H1 (cell line): Measurements from ENCODE around the gene PRICKLE1. TPM values are rescaled to one million over a fixed set of nuclear protein-coding genes. Genes with fewer than 3 reads are reported as not detected.

ENCODE experiments used
- CTCF ChIA-PET: fragments of 300-600 bp; sonication (Branson Sonifier 250); formaldehyde crosslinking; loops from one replicate; lab custom pipeline; 2021; ENCODE audit not compliant: partially characterized antibody; lab: Charles Lee
- POLR2A ChIA-PET: fragments of 300-600 bp; sonication (Branson Sonifier 250); formaldehyde crosslinking; loops from one replicate; lab custom pipeline; 2021; ENCODE audit warnings: inconsistent platforms; ENCODE audit not compliant: partially characterized antibody; lab: Charles Lee
- DNase-seq, 2 experiments: peaks; one replicate each; pipeline versions ENCODE4 v3.0.0 to v3.0.0-alpha.2; 2010 to 2022; ENCODE audit warnings: low spot score in 2 of 2, low read depth in 1 of 2, mixed read lengths in 1 of 2
- FAIRE-seq: peaks from 2 replicates; lab custom pipeline; 2011; peaks lifted over from hg19 to GRCh38; lab: Jason Lieb, UNC
- H2AFZ ChIP-seq: 2 replicates; pipeline ENCODE4 v1.8.1; 2012; ENCODE audit warnings: low read length, inconsistent platforms
- H2AK5ac ChIP-seq: 2 replicates; pipeline ENCODE4 v1.6.1; 2013; ENCODE audit warnings: low read depth, low read length
- H2BK120ac ChIP-seq: replicated peaks from 2 replicates; pipeline ENCODE3; 2013; ENCODE audit warnings: low read depth, low read length, inconsistent platforms
- H2BK12ac ChIP-seq: 2 replicates; pipeline ENCODE4 v1.6.1; 2013; ENCODE audit warnings: low read depth, low read length
- H2BK15ac ChIP-seq: 2 replicates; pipeline ENCODE4 v1.6.1; 2013; ENCODE audit warnings: low read length
- H2BK20ac ChIP-seq: 2 replicates; pipeline ENCODE4 v1.6.1; 2013; ENCODE audit warnings: low read length
- H2BK5ac ChIP-seq: 2 replicates; pipeline ENCODE4 v1.6.1; 2013; ENCODE audit warnings: low read depth, low read length
- H3K14ac ChIP-seq: 2 replicates; pipeline ENCODE4 v1.6.1; 2013; ENCODE audit warnings: inconsistent platforms; ENCODE audit not compliant: insufficient read length
- H3K18ac ChIP-seq: 2 replicates; pipeline ENCODE4 v1.6.1; 2013; ENCODE audit warnings: low read length; ENCODE audit errors: extremely low read depth
- H3K23ac ChIP-seq: 2 replicates; pipeline ENCODE4 v1.6.1; 2013; ENCODE audit warnings: inconsistent platforms; ENCODE audit not compliant: insufficient read length
- H3K23me2 ChIP-seq: 2 replicates; pipeline ENCODE4 v1.6.1; 2013; ENCODE audit warnings: low read depth, low read length
- H3K27ac ChIP-seq: 2 replicates; pipeline ENCODE4 v1.6.1; 2011; ENCODE audit warnings: low read depth, low read length, inconsistent platforms
- H3K27me3 ChIP-seq, 4 experiments: replicated peaks in 1 of 4; 1 replicate in 1 of 4; 2 replicates in 3 of 4; pipeline versions ENCODE4 v1.6.1 to v1.8.1; 2011 to 2013; ENCODE audit warnings: low read length in 3 of 4, mild to moderate bottlenecking in 3 of 4, inconsistent platforms in 2 of 4, mixed read lengths in 2 of 4, moderate library complexity in 1 of 4; ENCODE audit not compliant: control insufficient read depth in 3 of 4, insufficient read depth in 3 of 4; ENCODE audit errors: extremely low read depth in 1 of 4
- H3K36me3 ChIP-seq, 4 experiments: 2 replicates each; pipeline versions ENCODE4 v1.6.1 to v1.8.1; 2011 to 2013; ENCODE audit warnings: mild to moderate bottlenecking in 4 of 4, low read length in 3 of 4, moderate library complexity in 2 of 4, control low read depth in 1 of 4, inconsistent platforms in 1 of 4; ENCODE audit not compliant: insufficient read depth in 4 of 4, control insufficient read depth in 2 of 4
- H3K4ac ChIP-seq: replicated peaks from 2 replicates; pipeline ENCODE3; 2013; ENCODE audit warnings: low read length, low read depth, mixed read lengths, inconsistent platforms; ENCODE audit not compliant: insufficient read length
- H3K4me1 ChIP-seq, 4 experiments: replicated peaks in 1 of 4; 1 replicate in 1 of 4; 2 replicates in 3 of 4; pipeline versions ENCODE4 v1.6.1 to v1.8.1; 2011 to 2013; ENCODE audit warnings: low read length in 3 of 4, inconsistent platforms in 2 of 4, mixed read lengths in 1 of 4; ENCODE audit not compliant: insufficient read depth in 4 of 4, control insufficient read depth in 3 of 4
- H3K4me2 ChIP-seq, 2 experiments: 2 replicates each; pipeline versions ENCODE4 v1.6.1 to v1.8.1; 2011 to 2013; ENCODE audit warnings: low read depth in 2 of 2, low read length in 2 of 2, control low read depth in 1 of 2, inconsistent platforms in 1 of 2, mild to moderate bottlenecking in 1 of 2; ENCODE audit not compliant: insufficient read depth in 1 of 2
- H3K4me3 ChIP-seq, 4 experiments: fragments of 200-600, 300-600 bp in 1 of 4; sonication (generic), shearing (Covaris generic), sonication (Bioruptor Twin) in 1 of 4; 2 replicates each; pipeline versions ENCODE4 v1.5.1 to v1.8.1; 2011 to 2016; ENCODE audit warnings: low read length in 4 of 4, low read depth in 3 of 4, control low read depth in 2 of 4, inconsistent platforms in 2 of 4, mild to moderate bottlenecking in 2 of 4, mixed read lengths in 1 of 4, moderate library complexity in 1 of 4; ENCODE audit not compliant: insufficient read depth in 2 of 4; ENCODE audit errors: extremely low read depth in 1 of 4
- H3K56ac ChIP-seq: replicated peaks from 2 replicates; pipeline ENCODE3; 2013; ENCODE audit warnings: low read depth, mild to moderate bottlenecking, mixed read lengths, low read length, inconsistent platforms; ENCODE audit not compliant: insufficient read length
- H3K79me1 ChIP-seq: 2 replicates; pipeline ENCODE4 v1.6.1; 2013; ENCODE audit warnings: low read depth, low read length, control low read depth
- H3K79me2 ChIP-seq, 2 experiments: 2 replicates each; pipeline versions ENCODE4 v1.6.1 to v1.8.1; 2012 to 2013; ENCODE audit warnings: low read length in 2 of 2, mild to moderate bottlenecking in 2 of 2, inconsistent platforms in 1 of 2; ENCODE audit not compliant: insufficient read depth in 2 of 2, control insufficient read depth in 1 of 2
- H3K9ac ChIP-seq, 4 experiments: replicated peaks in 1 of 4; 1 replicate in 1 of 4; 2 replicates in 3 of 4; pipeline versions ENCODE4 v1.6.1 to v1.8.1; 2011 to 2013; ENCODE audit warnings: low read depth in 3 of 4, low read length in 3 of 4, control low read depth in 2 of 4, mild to moderate bottlenecking in 2 of 4, moderate library complexity in 2 of 4, inconsistent platforms in 1 of 4; ENCODE audit errors: extremely low read depth in 1 of 4
- H3K9me3 ChIP-seq, 2 experiments: 2 replicates each; pipeline versions ENCODE4 v1.6.1 to v1.8.1; 2012 to 2013; ENCODE audit warnings: mild to moderate bottlenecking in 2 of 2, moderate library complexity in 2 of 2, control low read depth in 1 of 2, inconsistent platforms in 1 of 2, low read depth in 1 of 2, low read length in 1 of 2, mixed read lengths in 1 of 2; ENCODE audit not compliant: insufficient read depth in 2 of 2
- H4K20me1 ChIP-seq, 2 experiments: replicated peaks in 1 of 2; 2 replicates each; pipeline versions ENCODE3 to v1.8.1; 2011 to 2013; ENCODE audit warnings: inconsistent platforms in 2 of 2, low read length in 2 of 2, mild to moderate bottlenecking in 1 of 2; ENCODE audit not compliant: insufficient read depth in 2 of 2, control insufficient read depth in 1 of 2
- H4K5ac ChIP-seq: 2 replicates; pipeline ENCODE4 v1.6.1; 2013; ENCODE audit warnings: low read length, low read depth, mixed read lengths, inconsistent platforms; ENCODE audit not compliant: insufficient read length
- H4K8ac ChIP-seq: 2 replicates; pipeline ENCODE4 v1.8.0; 2013; ENCODE audit warnings: mild to moderate bottlenecking, moderate library complexity, low read length, inconsistent platforms; ENCODE audit not compliant: insufficient read depth; ENCODE audit errors: extremely low read depth
- H4K91ac ChIP-seq: replicated peaks from 2 replicates; pipeline ENCODE3; 2013; ENCODE audit warnings: low read length, mixed read lengths, inconsistent platforms; ENCODE audit not compliant: insufficient read length
- KDM1A ChIP-seq: fragments of 200-600, 300-600 bp; sonication (generic); IDR thresholded peaks from 2 replicates; pipeline ENCODE4 v1.7.1; 2016; ENCODE audit warnings: mild to moderate bottlenecking, low read length, borderline replicate concordance
- polyA plus RNA-seq, 7 experiments: library from polyadenylated mRNA; depleted of rRNA in 3 of 7; stranded (reverse) in 5 of 7; unstranded in 2 of 7; fragments of >200 nt in 5 of 7; fragments of 200-250 nt in 2 of 7; gene quantifications; 1 replicate in 5 of 7; 2 replicates in 1 of 7; 4 replicates in 1 of 7; pipeline versions ENCODE4 v1.2.1 to v1.2.3, GENCODE V29; 2011 to 2013; ENCODE audit warnings: missing spikeins in 2 of 7, mixed read lengths in 2 of 7
- total RNA-seq: library from RNA; stranded (reverse); fragmentation: NEBNext Ultra II Directional; extraction: Animal tissue kit (Norgen Biotek cat#: 25700); gene quantifications from 2 replicates; pipeline ENCODE4 v1.2.1, GENCODE V29; 2021

PRICKLE1 gene
- total and polyA plus RNA-seq, 2 of the 8 experiments (the other 6 are each of a cell fraction or from before 2014, with no cell fraction given) = 14.0 to 22.4 TPM

DNA sequence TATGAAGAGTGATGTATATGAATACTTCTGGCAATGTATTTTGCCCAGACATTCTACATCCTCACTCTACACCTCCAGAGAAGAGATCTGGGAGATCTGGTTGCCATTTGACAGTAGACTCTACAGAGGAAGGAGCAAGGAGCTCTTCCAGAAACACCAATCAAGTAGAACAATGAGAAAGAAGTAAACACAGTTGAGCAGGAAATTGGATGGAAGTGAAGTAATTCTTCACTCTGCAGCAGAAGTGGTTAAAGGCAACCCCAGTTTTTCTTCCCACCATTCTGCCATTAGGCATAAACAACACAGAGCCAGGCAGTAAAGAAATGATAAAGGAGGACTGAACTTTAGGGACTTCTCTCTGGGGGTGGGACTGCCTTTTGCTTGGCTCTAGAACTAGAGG, 48.5 kb upstream of the PRICKLE1 start:
- Histone ChIP-seq H4K91ac (no peak overlapping the region), H3K4me2 (no peak overlapping the region), H3K56ac (no peak overlapping the region), H3K4me1 (no peaks in the 10 kb centered on the region; a peak in 1 of 7 replicates), H3K4ac (no peak overlapping the region), H2AK5ac (no peak overlapping the region), H2BK5ac (no peak overlapping the region), H3K27ac (no peak overlapping the region), H2BK20ac (no peak overlapping the region; the same call in 1 of the 2 replicates), H2BK15ac (no peak overlapping the region), H3K23ac (no peak overlapping the region), H3K79me1 (no peaks in the 10 kb centered on the region), H3K9ac (no peak overlapping the region), H2AFZ (no peak overlapping the region), H3K27me3 (no peaks in the 10 kb centered on the region), H3K14ac (no peak overlapping the region), H2BK12ac (no peak overlapping the region), H3K18ac (no peak overlapping the region), H3K9me3 (no peaks in the 10 kb centered on the region; a peak in 1 of 4 replicates), H3K79me2 (no peaks in the 10 kb centered on the region), H2BK120ac (no peak overlapping the region), H3K23me2 (no peaks in the 10 kb centered on the region), H4K8ac (no peak overlapping the region), H4K5ac (no peak overlapping the region), H3K36me3 (no peaks in the 10 kb centered on the region), H3K4me3 (no peak overlapping the region), H4K20me1 (no peaks in the 10 kb centered on the region)
- DNase-seq = no peak
- CTCF ChIA-PET = no interaction called here
- FAIRE-seq = no peak
- POLR2A ChIA-PET = no interaction called here
- TF ChIP-seq KDM1A = no peak
